Measurements from ENCODE around the gene SLC38A6. TPM values are rescaled to one million over a fixed set of nuclear protein-coding genes. Genes with fewer than 3 reads are reported as not detected.

Gene SLC38A6
- total and polyA plus RNA-seq, 2 of the 8 experiments (the other 6 are each of a cell fraction or from before 2014, with no cell fraction given), result 8.1 to 9.8 TPM

- CTCF ChIA-PET (ENCODE audit: partially characterized antibody), result interaction anchor here (1.1 to 1.9 kb wide), 3 partner anchors 15 to 25 kb away, joined by 3 to 6 read pairs (median 3); no protein-coding TSS in a partner anchor
- DNase-seq (ENCODE audit: low read depth in 1 of 2, low spot score in 2 of 2), result no peak
These were observed 67.6 kb downstream of the SLC38A6 start for GRCh38 chr14:61048640-61049039.

More at GRCh38 chr14:61048640-61049039, 67.6 kb downstream of the SLC38A6 start:
- Histone ChIP-seq H3K18ac (ENCODE audit: extremely low read depth, low read length) (no peak overlapping the region), H3K27ac (ENCODE audit: low read depth, low read length) (no peak overlapping the region), H3K9ac (replicated peaks in 1 of 4; ENCODE audit: extremely low read depth in 1 of 4, low read depth in 3 of 4, low read length in 3 of 4) (no peak overlapping the region), H3K4me1 (replicated peaks in 1 of 4; ENCODE audit: control insufficient read depth in 3 of 4, insufficient read depth in 4 of 4, low read length in 3 of 4) (peaks cover 0 to 5% (median 0%) of the 10 kb centered on the region in 4 experiments; a peak in 3 of 7 replicates), H3K23me2 (ENCODE audit: low read depth, low read length) (no peaks in the 10 kb centered on the region), H3K56ac (replicated peaks; ENCODE audit: insufficient read length, low read depth, low read length) (no peak overlapping the region), H3K4me3 (ENCODE audit: extremely low read depth in 1 of 4, insufficient read depth in 2 of 4, low read depth in 3 of 4, low read length in 4 of 4) (no peak overlapping the region), H4K91ac (replicated peaks; ENCODE audit: insufficient read length, low read length) (no peak overlapping the region), H3K79me1 (ENCODE audit: low read depth, low read length) (no peaks in the 10 kb centered on the region), H2BK5ac (ENCODE audit: low read depth, low read length) (no peak overlapping the region), H2BK15ac (ENCODE audit: low read length) (no peak overlapping the region), H3K4me2 (ENCODE audit: insufficient read depth in 1 of 2, low read depth in 2 of 2, low read length in 2 of 2) (no peak overlapping the region), H4K20me1 (replicated peaks in 1 of 2; ENCODE audit: control insufficient read depth in 1 of 2, insufficient read depth in 2 of 2, low read length in 2 of 2) (no peaks in the 10 kb centered on the region), H3K4ac (replicated peaks; ENCODE audit: insufficient read length, low read depth, low read length) (no peak overlapping the region), H3K23ac (ENCODE audit: insufficient read length) (no peak overlapping the region), H4K8ac (ENCODE audit: extremely low read depth, insufficient read depth, low read length) (no peak overlapping the region), H2BK12ac (ENCODE audit: low read depth, low read length) (no peak overlapping the region), H3K9me3 (ENCODE audit: insufficient read depth in 2 of 2, low read depth in 1 of 2, low read length in 1 of 2) (no peaks in the 10 kb centered on the region), H3K79me2 (ENCODE audit: control insufficient read depth in 1 of 2, insufficient read depth in 2 of 2, low read length in 2 of 2) (no peaks in the 10 kb centered on the region), H2BK20ac (ENCODE audit: low read length) (no peak overlapping the region), H2AK5ac (ENCODE audit: low read depth, low read length) (no peak overlapping the region), H3K14ac (ENCODE audit: insufficient read length) (no peak overlapping the region), H2AFZ (ENCODE audit: low read length) (no peak overlapping the region), H2BK120ac (replicated peaks; ENCODE audit: low read depth, low read length) (no peak overlapping the region), H4K5ac (ENCODE audit: insufficient read length, low read depth, low read length) (no peak overlapping the region), H3K36me3 (ENCODE audit: control insufficient read depth in 2 of 4, insufficient read depth in 4 of 4, low read length in 3 of 4) (no peaks in the 10 kb centered on the region), H3K27me3 (replicated peaks in 1 of 4; ENCODE audit: control insufficient read depth in 3 of 4, extremely low read depth in 1 of 4, insufficient read depth in 3 of 4, low read length in 3 of 4) (no peaks in the 10 kb centered on the region)
- TF ChIP-seq CHD2 (IDR thresholded peaks at IDR 0.05; ENCODE audit: low read length) (no peak), BCL11A (IDR thresholded peaks at IDR 0.05; ENCODE audit: low read depth in 2 of 2, low read length in 2 of 2) (no peak), EP300 (IDR thresholded peaks at IDR 0.05; ENCODE audit: borderline replicate concordance in 1 of 2, low read depth in 2 of 2, low read length in 2 of 2) (no peak)
- POLR2A ChIA-PET (ENCODE audit: partially characterized antibody), result no interaction called here
- FAIRE-seq, result no peak
